ENCODE measurements around the gene RNASEH1. TPM values are rescaled to one million over a fixed set of nuclear protein-coding genes. Genes with fewer than 3 reads are reported as not detected.
A peak's percentile ranks its signal among the peaks of the same experiment; 100 is the strongest.

RNASEH1 gene
- total and polyA plus RNA-seq, 2 of the 13 experiments (the other 11 are each of a cell fraction or from before 2014, with no cell fraction given): 14.5 to 57.4 TPM

- TF ChIP-seq, protein P1, sequence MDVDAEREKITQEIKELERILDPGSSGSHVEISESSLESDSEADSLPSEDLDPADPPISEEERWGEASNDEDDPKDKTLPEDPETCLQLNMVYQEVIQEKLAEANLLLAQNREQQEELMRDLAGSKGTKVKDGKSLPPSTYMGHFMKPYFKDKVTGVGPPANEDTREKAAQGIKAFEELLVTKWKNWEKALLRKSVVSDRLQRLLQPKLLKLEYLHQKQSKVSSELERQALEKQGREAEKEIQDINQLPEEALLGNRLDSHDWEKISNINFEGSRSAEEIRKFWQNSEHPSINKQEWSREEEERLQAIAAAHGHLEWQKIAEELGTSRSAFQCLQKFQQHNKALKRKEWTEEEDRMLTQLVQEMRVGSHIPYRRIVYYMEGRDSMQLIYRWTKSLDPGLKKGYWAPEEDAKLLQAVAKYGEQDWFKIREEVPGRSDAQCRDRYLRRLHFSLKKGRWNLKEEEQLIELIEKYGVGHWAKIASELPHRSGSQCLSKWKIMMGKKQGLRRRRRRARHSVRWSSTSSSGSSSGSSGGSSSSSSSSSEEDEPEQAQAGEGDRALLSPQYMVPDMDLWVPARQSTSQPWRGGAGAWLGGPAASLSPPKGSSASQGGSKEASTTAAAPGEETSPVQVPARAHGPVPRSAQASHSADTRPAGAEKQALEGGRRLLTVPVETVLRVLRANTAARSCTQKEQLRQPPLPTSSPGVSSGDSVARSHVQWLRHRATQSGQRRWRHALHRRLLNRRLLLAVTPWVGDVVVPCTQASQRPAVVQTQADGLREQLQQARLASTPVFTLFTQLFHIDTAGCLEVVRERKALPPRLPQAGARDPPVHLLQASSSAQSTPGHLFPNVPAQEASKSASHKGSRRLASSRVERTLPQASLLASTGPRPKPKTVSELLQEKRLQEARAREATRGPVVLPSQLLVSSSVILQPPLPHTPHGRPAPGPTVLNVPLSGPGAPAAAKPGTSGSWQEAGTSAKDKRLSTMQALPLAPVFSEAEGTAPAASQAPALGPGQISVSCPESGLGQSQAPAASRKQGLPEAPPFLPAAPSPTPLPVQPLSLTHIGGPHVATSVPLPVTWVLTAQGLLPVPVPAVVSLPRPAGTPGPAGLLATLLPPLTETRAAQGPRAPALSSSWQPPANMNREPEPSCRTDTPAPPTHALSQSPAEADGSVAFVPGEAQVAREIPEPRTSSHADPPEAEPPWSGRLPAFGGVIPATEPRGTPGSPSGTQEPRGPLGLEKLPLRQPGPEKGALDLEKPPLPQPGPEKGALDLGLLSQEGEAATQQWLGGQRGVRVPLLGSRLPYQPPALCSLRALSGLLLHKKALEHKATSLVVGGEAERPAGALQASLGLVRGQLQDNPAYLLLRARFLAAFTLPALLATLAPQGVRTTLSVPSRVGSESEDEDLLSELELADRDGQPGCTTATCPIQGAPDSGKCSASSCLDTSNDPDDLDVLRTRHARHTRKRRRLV (CRISPR knock-in tag; IDR thresholded peaks at IDR 0.05): no peak
- TF ChIP-seq BRCA1 (CRISPR knock-in tag; IDR thresholded peaks at IDR 0.05) (no peak), NFKBIZ (CRISPR knock-in tag; IDR thresholded peaks at IDR 0.05) (no peak), ZSCAN20 (CRISPR knock-in tag; IDR thresholded peaks at IDR 0.05; ENCODE audit: borderline replicate concordance) (peak; percentile 58; the same call in 1 of the 2 replicates), NR2C2 (CRISPR knock-in tag; IDR thresholded peaks at IDR 0.05; ENCODE audit: borderline replicate concordance) (peak; percentile 70; the same call in 1 of the 2 replicates), RCOR2 (CRISPR knock-in tag; IDR thresholded peaks at IDR 0.05) (no peak), NAIF1 (CRISPR knock-in tag; IDR thresholded peaks at IDR 0.05; ENCODE audit: borderline replicate concordance) (peak; percentile 71; the same call in 1 of the 2 replicates), ZBTB43 (CRISPR knock-in tag; conservative IDR thresholded peaks at IDR 0.05) (no peak), ZNF775 (CRISPR knock-in tag; IDR thresholded peaks at IDR 0.05; ENCODE audit: borderline replicate concordance) (no peak), CEBPB (IDR thresholded peaks at IDR 0.05; ENCODE audit: borderline replicate concordance, low read depth, low read length) (no peak), ZNF629 (CRISPR knock-in tag; conservative IDR thresholded peaks at IDR 0.05) (no peak), ZNF34 (CRISPR knock-in tag; IDR thresholded peaks at IDR 0.05; ENCODE audit: borderline replicate concordance) (no peak), RAD21 (CRISPR knock-in tag; IDR thresholded peaks at IDR 0.05) (peak; percentile 22)
- TF ChIP-seq, protein P2, sequence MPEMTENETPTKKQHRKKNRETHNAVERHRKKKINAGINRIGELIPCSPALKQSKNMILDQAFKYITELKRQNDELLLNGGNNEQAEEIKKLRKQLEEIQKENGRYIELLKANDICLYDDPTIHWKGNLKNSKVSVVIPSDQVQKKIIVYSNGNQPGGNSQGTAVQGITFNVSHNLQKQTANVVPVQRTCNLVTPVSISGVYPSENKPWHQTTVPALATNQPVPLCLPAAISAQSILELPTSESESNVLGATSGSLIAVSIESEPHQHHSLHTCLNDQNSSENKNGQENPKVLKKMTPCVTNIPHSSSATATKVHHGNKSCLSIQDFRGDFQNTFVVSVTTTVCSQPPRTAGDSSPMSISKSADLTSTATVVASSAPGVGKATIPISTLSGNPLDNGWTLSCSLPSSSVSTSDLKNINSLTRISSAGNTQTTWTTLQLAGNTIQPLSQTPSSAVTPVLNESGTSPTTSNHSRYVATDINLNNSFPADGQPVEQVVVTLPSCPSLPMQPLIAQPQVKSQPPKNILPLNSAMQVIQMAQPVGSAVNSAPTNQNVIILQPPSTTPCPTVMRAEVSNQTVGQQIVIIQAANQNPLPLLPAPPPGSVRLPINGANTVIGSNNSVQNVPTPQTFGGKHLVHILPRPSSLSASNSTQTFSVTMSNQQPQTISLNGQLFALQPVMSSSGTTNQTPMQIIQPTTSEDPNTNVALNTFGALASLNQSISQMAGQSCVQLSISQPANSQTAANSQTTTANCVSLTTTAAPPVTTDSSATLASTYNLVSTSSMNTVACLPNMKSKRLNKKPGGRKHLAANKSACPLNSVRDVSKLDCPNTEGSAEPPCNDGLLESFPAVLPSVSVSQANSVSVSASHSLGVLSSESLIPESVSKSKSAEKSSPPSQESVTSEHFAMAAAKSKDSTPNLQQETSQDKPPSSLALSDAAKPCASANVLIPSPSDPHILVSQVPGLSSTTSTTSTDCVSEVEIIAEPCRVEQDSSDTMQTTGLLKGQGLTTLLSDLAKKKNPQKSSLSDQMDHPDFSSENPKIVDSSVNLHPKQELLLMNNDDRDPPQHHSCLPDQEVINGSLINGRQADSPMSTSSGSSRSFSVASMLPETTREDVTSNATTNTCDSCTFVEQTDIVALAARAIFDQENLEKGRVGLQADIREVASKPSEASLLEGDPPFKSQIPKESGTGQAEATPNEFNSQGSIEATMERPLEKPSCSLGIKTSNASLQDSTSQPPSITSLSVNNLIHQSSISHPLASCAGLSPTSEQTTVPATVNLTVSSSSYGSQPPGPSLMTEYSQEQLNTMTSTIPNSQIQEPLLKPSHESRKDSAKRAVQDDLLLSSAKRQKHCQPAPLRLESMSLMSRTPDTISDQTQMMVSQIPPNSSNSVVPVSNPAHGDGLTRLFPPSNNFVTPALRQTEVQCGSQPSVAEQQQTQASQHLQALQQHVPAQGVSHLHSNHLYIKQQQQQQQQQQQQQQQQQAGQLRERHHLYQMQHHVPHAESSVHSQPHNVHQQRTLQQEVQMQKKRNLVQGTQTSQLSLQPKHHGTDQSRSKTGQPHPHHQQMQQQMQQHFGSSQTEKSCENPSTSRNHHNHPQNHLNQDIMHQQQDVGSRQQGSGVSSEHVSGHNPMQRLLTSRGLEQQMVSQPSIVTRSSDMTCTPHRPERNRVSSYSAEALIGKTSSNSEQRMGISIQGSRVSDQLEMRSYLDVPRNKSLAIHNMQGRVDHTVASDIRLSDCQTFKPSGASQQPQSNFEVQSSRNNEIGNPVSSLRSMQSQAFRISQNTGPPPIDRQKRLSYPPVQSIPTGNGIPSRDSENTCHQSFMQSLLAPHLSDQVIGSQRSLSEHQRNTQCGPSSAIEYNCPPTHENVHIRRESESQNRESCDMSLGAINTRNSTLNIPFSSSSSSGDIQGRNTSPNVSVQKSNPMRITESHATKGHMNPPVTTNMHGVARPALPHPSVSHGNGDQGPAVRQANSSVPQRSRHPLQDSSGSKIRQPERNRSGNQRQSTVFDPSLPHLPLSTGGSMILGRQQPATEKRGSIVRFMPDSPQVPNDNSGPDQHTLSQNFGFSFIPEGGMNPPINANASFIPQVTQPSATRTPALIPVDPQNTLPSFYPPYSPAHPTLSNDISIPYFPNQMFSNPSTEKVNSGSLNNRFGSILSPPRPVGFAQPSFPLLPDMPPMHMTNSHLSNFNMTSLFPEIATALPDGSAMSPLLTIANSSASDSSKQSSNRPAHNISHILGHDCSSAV (CRISPR knock-in tag; IDR thresholded peaks at IDR 0.05; ENCODE audit: borderline replicate concordance): no peak
Measured at GRCh38 chr2:3535794-3536681, 22.1 kb downstream of the RNASEH1 start (continued).

Data from HepG2 (cell line).